GM18498 (cell line): ENCODE measurements around the gene SOX9.

ENCODE experiments used
- ATAC-seq: cut with Tn5 transposase; IDR thresholded peaks from one replicate; pipeline ENCODE4 v1.9.1; 2021; ENCODE audit warnings: mild to moderate bottlenecking, moderate library complexity; ENCODE audit not compliant: unreplicated experiment

SOX9 gene

DNA sequence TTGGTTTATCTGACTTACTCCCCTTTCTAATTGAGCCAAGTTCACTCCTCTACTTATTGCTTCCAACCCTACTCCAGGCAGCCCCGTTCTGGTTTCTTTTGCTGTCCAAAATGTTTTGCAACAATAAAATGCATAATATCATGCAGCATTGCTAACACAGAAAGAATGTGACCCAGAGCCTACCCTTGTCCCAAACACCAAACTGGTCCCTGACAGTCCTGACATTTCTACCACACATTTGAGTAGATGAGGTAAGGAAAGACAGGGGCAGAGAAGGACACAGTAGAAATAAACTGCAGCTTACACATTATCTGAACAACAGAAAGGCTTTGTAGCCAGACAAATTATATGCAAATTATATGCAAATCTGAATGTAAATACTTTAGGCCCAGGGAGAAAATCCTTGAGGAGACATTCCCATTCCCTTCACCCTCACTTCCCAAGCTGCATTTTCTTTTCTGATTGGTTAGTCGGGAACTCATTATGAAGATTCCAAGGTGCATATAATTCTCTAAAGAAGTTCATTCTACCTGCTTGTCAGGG lies 31.6 kb downstream of the SOX9 start:
- ATAC-seq, result no peak

DNA sequence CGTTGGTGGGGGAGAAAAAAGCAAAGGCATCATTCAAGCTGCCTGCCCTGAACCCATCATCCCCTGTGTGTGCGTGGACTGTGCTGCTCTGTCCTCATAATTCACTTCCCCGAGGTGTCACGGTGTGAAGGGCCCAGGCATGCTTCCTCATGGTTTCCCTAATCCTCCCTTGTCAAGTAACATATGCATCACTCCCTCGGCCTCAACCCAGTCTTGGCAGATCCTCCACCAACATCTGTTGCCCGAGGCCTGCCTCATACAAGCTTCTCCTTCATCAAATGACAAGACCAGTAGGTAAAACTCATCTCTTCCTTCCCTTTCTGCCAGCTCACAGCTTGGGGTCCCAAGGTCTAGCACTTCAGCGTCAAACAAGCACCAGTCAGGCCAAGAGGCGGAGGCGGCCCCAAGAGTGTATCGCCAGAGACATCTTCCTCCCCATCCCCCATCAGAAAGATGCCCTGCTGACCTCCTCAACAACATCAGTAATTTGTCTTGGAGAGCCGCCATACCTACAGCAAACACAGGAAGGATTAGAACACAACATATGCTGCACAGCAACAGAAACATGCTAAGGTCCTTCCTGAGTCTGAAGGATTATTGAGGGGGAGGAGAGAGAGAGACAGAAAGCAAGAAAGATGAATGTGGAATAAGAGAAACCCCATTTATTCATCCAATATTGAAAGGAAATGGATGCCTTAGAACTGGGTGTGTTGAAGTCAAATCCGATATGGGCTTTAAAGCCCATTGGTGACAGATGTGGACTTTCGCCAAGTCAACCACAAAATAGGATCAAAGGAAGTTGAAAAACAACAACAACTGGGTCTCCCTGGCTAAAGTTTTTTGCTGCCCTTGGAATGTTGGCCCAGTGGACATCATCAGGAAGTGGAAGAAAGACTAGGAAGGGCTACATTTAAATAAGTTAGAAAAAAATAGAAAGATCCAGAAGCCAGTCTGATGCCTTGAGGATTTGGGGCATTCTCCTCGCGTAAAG lies 38.4 kb downstream of the SOX9 start:
- no peak for ATAC-seq

DNA sequence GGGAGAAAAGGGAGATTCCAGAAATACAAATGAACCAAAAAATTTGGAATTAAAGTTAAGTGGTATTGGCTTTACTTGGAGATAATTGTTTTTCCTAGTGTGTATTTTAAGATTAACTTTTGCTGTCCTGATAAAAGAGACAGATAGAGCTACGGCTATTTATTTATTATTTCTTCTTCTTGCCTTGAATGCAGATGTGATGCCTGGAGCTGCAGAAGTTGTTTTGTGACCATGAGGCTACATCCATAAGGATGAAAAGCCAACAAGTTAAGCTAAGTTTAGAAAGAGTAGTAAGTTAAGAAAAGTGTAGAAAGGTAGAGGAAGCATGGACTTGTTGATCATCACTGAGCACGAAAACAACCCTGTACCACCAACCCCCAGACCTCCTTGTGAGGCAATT lies 41.7 kb downstream of the SOX9 start:
- no peak for ATAC-seq

DNA sequence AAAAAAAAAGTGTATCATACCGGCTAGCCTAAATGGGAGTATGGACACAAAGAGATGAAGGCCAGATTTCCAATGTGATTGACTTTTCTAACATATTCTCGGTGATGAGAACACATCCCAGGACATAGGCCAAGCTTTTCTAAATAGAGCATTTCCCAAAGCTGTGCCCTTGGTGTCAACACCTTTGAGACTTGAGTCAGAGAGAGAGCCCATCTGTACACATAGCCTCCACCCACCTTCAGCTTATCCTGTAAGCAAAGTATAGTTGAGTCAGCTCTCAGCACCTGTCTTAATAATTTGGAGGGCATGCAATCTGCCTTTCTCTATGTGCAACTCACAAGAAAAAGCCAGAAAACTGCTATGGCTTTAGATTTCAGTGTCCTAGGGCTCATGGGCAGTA lies 42.7 kb downstream of the SOX9 start:
- no peak for ATAC-seq

DNA sequence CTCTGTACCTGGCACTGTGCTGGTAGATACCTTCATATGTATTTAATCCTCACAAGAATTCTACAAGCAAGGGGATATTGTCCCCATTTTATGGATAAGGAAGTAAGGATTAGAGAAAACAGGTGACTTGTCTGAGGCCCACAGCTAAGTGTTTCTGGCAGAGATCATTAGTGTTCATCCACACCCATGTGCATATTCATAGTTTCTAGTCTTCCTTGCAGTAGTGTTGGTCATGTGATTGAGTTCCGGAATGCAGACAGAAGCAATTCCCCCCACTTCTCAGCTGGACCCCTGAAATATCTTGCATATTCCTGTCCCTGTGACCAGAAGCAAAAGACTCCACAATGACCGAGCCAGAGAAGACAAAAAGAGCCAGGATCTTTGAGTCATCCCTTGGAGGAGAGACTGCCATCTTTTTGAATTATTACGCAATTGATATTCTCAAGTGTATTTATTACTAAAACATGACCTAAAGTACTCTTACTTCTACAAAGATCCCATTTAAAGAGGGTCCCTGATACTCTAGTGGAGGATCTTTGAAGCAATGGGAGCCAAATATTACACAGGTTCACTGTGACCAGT lies 43.4 kb downstream of the SOX9 start:
- no peak for ATAC-seq

DNA sequence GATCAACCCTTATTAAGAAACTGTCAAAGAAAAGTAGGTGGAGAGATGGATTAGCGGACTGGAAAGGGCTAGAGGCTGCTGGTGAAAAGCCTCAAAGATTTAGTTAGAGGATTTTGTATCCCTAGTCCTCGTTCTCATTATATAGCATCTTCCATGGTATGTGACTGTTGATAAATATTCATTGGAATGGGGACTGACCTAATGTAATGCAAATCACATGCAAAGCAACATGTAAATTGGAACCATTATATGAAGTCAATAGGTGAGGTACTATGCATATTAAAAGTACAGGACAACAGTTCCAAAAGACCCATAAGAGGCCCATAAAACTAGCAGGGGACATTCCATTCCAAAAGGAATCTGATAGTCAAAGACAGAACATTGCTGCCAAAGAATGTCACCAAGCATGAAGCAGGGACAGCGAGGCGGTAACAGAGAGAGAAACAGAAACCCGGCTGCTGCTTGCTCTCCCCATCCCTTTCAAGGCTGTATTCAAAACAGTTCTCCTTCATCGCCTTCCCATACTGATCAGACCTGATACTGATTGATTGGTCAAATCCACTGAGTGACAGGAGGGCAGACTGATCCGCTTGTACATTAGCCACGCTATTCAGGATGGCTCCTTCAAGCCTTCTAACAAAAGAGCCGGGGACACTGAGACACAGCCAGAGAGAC lies 44.5 kb downstream of the SOX9 start:
- ATAC-seq, result no peak

DNA sequence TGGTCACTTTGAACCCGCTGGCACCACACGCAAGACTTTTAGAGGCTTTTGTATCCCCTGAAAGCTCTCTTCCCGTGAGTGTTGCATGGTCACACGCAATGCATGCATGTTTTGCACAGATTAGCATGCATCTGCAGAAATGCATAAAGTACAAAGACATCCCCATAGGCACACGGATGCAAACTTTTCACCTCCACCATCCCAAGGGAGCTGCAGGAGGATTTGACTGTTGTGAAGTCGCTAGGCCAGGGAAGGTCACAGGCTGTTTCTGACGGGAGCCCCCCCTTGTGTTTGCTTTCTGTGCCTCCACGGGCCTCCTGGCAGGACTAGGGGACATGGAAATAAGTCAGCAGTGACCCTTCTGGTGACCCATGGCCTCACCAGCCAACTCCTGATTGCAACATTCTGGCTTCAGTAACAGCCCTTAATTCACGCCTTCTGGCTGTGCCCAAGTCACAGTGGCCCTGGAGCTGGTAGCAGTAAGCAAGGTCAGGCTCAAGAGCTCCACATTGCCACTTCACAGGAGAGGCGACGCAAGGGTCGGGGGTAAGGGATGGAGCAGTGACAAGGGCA lies 45.1 kb downstream of the SOX9 start:
- ATAC-seq, result no peak

DNA sequence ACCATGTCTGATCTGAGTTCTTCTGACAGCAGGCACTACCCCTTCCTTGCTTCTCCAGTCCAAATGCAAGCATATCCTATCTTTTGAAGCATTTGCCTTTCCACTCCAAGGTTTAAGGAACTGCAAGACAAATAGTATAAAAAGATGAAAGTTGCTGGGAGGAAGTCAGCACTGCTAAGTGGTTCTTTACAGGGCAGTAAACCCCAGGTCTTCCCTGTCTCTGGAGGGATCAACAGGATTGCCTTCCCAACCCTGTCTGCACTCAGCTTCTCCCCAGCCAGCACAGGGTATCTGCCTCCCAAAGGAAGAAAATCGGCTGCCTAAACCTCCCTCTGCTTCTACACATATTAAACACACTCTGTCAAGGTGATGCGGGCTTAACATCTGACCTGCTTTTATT lies 46.8 kb downstream of the SOX9 start:
- ATAC-seq, result no peak

DNA sequence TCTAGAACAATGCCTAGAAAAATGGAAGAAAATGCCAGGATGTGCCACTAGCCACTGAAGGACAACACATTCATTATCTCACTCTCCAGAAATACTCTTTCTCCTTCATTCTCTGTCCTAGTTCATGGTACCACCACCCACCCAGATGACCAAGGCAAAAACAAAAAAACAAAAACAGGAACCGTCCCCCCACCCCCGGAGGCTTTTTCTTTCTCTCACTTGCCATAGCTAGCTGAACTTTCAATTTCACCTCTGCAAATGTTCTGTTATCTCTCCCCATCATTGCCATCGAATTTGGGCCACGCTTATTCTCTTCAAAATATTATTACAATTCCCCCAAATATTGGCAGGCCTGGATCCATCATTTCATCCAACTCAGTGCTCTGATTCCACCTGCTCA lies 49.0 kb downstream of the SOX9 start:
- no peak for ATAC-seq

DNA sequence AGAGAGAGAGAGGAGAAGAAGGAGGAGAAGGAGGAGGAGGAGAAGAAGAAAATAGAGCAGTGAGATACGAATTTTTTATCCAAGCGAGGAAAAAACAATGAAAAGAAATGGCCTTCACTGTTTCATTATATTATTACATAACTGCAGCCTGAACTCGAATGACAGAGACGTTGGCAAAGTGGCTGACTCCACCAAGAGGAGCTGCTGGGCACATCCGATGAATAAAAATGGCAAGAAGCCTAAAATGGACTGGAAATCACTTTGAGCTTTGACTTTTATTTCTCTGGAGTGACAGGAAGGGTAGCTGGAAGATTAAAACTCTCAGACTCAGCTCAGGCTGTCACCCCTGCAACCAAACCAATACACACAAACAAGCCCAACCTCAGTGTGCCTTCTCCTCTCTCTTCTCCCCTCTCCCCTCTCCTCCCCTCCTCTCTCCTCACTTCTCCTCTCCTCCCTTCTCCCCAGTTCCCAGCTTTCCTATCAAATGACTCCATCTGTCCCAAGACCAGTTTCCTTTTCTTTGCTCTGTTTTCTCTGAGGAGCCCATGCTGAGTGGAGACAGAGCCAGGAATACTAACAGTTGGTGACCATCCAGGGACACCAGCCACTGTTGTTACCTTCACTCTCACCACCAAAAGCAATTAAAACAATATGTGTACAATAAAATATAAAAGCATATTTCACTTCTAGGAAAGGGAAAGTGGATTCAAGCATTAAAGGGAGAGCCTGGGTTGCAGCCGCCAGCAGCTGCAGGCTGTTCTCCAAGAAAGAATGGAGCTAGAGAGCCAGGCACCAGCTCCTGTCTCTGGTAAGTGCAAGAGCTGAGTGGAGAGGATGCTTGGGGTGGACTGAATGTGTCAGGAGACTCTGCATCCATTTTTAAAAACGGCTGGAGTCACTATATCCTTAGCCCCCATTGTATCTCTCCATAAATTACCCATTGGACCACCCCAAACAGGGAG lies 51.2 kb downstream of the SOX9 start:
- ATAC-seq, result no peak

DNA sequence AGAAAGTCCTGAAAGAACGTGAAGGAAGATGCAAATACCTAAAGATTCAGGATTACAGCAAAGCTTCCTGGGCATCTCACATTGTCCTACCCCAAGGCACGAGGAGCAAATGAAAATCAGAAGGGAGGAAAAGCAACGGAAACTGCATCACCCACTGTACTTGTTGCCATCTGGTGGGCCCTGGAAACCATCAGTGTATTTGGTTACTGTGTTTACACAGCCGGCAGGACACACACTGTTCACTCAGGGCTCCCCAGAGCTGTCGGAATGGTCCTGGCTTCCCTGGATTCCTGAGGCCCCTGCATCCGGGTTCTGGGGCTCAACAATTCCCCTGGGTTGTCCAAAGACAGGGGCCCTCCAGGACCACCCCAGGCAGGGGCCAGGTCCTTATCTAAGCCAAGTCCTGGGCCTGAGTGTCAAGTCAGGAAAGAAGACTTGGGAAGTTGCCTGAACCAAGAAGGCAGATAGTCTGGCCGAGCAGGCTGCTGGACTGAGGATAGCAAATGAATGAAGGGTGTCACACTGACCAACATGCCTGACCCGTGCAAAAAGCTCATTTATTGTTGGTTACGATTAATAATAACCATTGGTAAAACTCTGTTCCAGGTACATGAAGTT lies 52.8 kb downstream of the SOX9 start:
- no peak for ATAC-seq

DNA sequence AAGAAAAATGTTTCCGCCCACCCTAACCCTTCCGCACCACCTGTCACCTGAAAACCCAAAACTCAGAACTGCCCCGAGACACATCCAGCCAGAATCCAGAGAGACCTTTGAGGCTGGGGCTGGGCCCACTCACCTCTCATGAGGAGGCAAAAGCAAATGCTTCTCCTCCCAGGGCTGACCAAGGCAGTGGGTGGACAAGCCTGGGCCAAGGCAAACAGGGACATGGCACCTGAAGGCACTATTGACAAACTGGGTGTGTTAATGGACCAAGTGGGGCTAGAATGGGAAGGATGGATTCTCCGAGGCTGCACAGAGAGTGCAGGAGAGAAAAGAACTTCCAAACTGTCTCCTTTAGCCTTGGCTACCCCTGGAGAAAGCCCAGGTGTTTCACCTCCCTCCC lies 54.4 kb downstream of the SOX9 start:
- ATAC-seq, result no peak
